ENCODE results near the gene NAA25.
"Not testable (repeated sequence)": the region's sequence is repeated elsewhere in the genome, so short reads cannot be mapped to it uniquely, and the experiment has no call there.

Gene NAA25

DNA sequence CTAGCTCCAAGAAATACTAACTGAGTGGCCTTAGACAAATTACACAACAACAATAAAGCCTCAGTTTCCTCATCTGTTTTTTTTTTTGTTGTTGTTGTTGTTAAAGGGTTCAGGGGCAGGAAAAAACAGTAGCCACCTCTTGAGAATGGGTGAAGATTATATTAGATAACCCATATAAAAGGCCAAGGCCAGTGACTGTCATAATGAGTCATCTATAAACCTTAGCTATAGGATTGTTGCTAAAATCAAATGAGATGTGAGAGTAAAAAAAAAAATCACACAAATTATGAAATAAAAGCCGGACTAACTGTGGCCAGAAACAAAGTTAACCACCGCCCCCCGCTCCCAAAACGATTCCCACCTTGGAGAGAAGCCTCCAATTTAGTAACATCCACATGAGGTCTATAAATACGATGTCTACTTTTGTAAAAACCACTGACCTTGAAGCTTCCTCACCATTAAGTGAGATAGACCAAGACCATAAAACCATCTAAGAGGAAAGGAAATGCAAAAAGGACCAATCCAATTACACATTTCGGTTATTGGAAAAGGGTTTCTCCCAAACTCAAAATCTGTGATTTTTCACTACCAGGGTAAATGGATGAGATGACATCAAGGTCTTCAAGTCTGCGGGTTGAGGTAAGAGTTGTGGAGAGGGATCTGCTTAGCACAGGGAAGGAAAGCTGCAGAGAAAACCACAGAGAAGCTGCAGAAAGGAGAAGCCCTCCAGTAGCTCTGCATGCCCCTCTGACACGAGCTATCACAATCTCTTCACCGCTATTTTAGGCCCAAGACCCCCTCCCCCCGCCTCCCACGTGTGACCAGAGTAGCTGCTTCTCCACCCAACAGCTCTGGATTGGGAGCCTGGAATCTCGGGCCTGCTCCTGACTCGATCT lies 1.0 kb downstream of the NAA25 start:
- H3K79me2 ChIP-seq (ENCODE audit: insufficient read depth, low read length), result peaks cover 64% of the 10 kb centered on the region
- peaks cover 11% of the 10 kb centered on the region; the same call in 1 of the 2 replicates for H4K20me1 ChIP-seq (ENCODE audit: low read depth, low read length)
- peak overlapping the region; percentile 99 for H3K9ac ChIP-seq (ENCODE audit: low read length)
- peak overlapping the region; percentile 97 for H3K4me3 ChIP-seq (ENCODE audit: insufficient read depth, low read length, poor library complexity, severe bottlenecking)
- H3K4me2 ChIP-seq (ENCODE audit: low read depth, low read length, poor library complexity, severe bottlenecking), result peak overlapping the region; percentile 91
- no peaks in the 10 kb centered on the region for H3K27me3 ChIP-seq (ENCODE audit: low read length)
- peak overlapping the region; percentile 90 for H3K27ac ChIP-seq (ENCODE audit: low read depth, low read length)
- no peaks in the 10 kb centered on the region for H3K9me3 ChIP-seq (ENCODE audit: insufficient read depth, low read length)
- H3F3A ChIP-seq (ENCODE audit: insufficient read depth), result peaks cover 11% of the 10 kb centered on the region
- no peaks in the 10 kb centered on the region for H3K9me2 ChIP-seq (replicated peaks; ENCODE audit: insufficient read depth, low read length)
- H3K36me3 ChIP-seq (ENCODE audit: low read length), result no peaks in the 10 kb centered on the region
- no peak overlapping the region for H2AFZ ChIP-seq (ENCODE audit: low read depth, low read length, severe bottlenecking)
- TF ChIP-seq, protein P1, sequence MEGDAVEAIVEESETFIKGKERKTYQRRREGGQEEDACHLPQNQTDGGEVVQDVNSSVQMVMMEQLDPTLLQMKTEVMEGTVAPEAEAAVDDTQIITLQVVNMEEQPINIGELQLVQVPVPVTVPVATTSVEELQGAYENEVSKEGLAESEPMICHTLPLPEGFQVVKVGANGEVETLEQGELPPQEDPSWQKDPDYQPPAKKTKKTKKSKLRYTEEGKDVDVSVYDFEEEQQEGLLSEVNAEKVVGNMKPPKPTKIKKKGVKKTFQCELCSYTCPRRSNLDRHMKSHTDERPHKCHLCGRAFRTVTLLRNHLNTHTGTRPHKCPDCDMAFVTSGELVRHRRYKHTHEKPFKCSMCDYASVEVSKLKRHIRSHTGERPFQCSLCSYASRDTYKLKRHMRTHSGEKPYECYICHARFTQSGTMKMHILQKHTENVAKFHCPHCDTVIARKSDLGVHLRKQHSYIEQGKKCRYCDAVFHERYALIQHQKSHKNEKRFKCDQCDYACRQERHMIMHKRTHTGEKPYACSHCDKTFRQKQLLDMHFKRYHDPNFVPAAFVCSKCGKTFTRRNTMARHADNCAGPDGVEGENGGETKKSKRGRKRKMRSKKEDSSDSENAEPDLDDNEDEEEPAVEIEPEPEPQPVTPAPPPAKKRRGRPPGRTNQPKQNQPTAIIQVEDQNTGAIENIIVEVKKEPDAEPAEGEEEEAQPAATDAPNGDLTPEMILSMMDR (IDR thresholded peaks at IDR 0.05; ENCODE audit: insufficient read depth, low read length, poor library complexity, severe bottlenecking), result no peak
- TF ChIP-seq EZH2phosphoT487 (conservative IDR thresholded peaks at IDR 0.05; ENCODE audit: low read length), result no peak

DNA sequence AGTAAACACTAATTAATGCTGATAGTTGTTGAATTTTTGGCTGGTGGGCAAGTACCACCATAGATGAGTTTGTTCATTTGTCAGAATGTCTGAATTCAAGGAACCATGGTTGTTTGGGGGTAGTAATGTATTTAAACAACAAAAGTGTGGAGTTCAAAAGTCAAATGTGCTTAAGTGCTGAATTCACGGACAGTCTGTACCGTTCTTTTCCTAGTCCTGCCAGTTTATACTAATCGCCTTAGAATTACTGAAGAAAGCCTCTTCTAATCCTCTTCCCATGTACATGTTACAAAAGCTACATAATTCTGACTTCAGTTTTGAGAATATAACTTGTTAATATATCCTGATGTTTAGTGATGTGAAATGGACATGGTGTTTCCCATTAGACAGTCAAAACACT lies 2.7 kb downstream of the NAA25 start:
- Histone ChIP-seq H4K20me1 (ENCODE audit: low read depth, low read length) (peaks cover 18% of the 10 kb centered on the region; the same call in 1 of the 2 replicates), H3K27ac (ENCODE audit: low read depth, low read length) (no peak overlapping the region), H3F3A (ENCODE audit: insufficient read depth) (peaks cover 14% of the 10 kb centered on the region), H2AFZ (ENCODE audit: low read depth, low read length, severe bottlenecking) (no peak overlapping the region), H3K4me2 (ENCODE audit: low read depth, low read length, poor library complexity, severe bottlenecking) (peak overlapping the region; percentile 91), H3K9me3 (ENCODE audit: insufficient read depth, low read length) (no peaks in the 10 kb centered on the region), H3K4me3 (ENCODE audit: insufficient read depth, low read length, poor library complexity, severe bottlenecking) (no peak overlapping the region), H3K36me3 (ENCODE audit: low read length) (no peaks in the 10 kb centered on the region), H3K27me3 (ENCODE audit: low read length) (no peaks in the 10 kb centered on the region), H3K9ac (ENCODE audit: low read length) (no peak overlapping the region), H3K9me2 (replicated peaks; ENCODE audit: insufficient read depth, low read length) (no peaks in the 10 kb centered on the region), H3K79me2 (ENCODE audit: insufficient read depth, low read length) (peaks cover 80% of the 10 kb centered on the region)
- TF ChIP-seq, protein P1 (IDR thresholded peaks at IDR 0.05; ENCODE audit: insufficient read depth, low read length, poor library complexity, severe bottlenecking), result no peak
- no peak for TF ChIP-seq EZH2phosphoT487 (conservative IDR thresholded peaks at IDR 0.05; ENCODE audit: low read length)

DNA sequence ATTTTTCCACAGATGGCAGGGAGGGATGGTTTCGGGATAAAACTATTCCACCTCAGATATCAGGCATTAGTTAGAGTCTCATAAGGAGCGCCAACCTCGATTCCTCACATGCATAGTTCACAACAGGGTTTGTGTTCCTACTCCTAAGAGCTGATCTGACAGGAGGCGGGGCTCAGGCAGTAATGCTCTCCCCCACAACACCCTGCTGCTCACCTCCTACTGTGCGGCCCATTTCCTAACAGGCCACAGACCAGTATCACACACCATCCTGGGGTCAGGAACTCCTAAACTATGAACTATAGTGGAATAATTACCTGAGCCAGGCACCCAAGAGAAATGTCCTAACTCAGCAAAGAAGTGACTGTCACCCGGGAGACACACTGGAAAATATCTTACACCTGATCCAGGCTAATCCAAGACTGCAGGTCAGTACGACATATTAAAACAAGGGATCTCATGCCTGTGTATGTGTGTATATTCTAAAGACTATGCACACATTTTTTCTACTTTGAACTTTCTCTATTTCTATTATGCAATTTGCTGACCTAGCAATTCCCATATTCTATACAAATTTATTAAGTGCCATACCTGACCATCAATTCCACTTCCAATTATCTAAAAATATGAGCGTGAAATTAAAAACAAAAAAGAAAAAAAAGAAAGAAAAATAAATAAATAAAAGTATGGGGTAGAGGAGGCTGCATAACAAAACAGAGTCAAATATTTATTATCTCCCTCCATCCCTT lies 4.7 kb downstream of the NAA25 start:
- no peak overlapping the region for H2AFZ ChIP-seq (ENCODE audit: low read depth, low read length, severe bottlenecking)
- H3K27ac ChIP-seq (ENCODE audit: low read depth, low read length), result no peak overlapping the region
- no peaks in the 10 kb centered on the region for H3K9me3 ChIP-seq (ENCODE audit: insufficient read depth, low read length)
- no peaks in the 10 kb centered on the region for H3K9me2 ChIP-seq (replicated peaks; ENCODE audit: insufficient read depth, low read length)
- H3K4me2 ChIP-seq (ENCODE audit: low read depth, low read length, poor library complexity, severe bottlenecking), result no peak overlapping the region
- H4K20me1 ChIP-seq (ENCODE audit: low read depth, low read length), result peaks cover 22% of the 10 kb centered on the region; the same call in 1 of the 2 replicates
- H3K27me3 ChIP-seq (ENCODE audit: low read length), result no peaks in the 10 kb centered on the region
- H3K9ac ChIP-seq (ENCODE audit: low read length), result no peak overlapping the region
- no peak overlapping the region for H3K4me3 ChIP-seq (ENCODE audit: insufficient read depth, low read length, poor library complexity, severe bottlenecking)
- H3K36me3 ChIP-seq (ENCODE audit: low read length), result no peaks in the 10 kb centered on the region
- TF ChIP-seq, protein P1 (IDR thresholded peaks at IDR 0.05; ENCODE audit: insufficient read depth, low read length, poor library complexity, severe bottlenecking), result no peak
- no peak for TF ChIP-seq EZH2phosphoT487 (conservative IDR thresholded peaks at IDR 0.05; ENCODE audit: low read length)
- peaks cover 11% of the 10 kb centered on the region; the same call in 1 of the 2 replicates for H3F3A ChIP-seq (ENCODE audit: insufficient read depth)
- peaks cover 98% of the 10 kb centered on the region for H3K79me2 ChIP-seq (ENCODE audit: insufficient read depth, low read length)

DNA sequence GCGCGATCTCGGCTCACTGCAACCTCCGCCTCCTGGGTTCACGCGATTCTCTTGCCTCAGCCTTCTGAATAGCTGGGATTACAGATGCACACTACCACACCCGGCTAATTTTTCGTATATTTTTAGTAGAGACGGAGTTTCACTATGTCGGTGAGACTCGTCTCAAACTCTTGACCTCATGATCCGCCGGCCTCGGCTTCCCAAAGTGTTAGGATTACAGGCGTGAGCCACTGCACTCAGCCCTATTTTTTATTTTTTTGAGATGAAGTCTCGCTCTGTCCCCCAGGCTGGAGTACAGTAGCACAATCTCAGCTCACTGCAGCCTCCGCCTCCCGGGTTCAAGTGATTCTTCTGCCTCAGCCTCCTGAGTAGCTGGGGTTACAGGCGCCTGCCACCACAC lies 5.8 kb downstream of the NAA25 start:
- not testable (repeated sequence) for H3K36me3 ChIP-seq (ENCODE audit: low read length); H2AFZ ChIP-seq (ENCODE audit: low read depth, low read length, severe bottlenecking); H3K9me2 ChIP-seq (replicated peaks; ENCODE audit: insufficient read depth, low read length); H3K4me2 ChIP-seq (ENCODE audit: low read depth, low read length, poor library complexity, severe bottlenecking); H3K9me3 ChIP-seq (ENCODE audit: insufficient read depth, low read length); H3K9ac ChIP-seq (ENCODE audit: low read length); H3K4me3 ChIP-seq (ENCODE audit: insufficient read depth, low read length, poor library complexity, severe bottlenecking); H3K27ac ChIP-seq (ENCODE audit: low read depth, low read length); H3K27me3 ChIP-seq (ENCODE audit: low read length); H3F3A ChIP-seq (ENCODE audit: insufficient read depth)
- H3K79me2 ChIP-seq (ENCODE audit: insufficient read depth, low read length), result peaks cover 100% of the 10 kb centered on the region
- peaks cover 22% of the 10 kb centered on the region; the same call in 1 of the 2 replicates for H4K20me1 ChIP-seq (ENCODE audit: low read depth, low read length)
